Retina (tissue), 1 donor: ENCODE measurements around the gene DEFB124.

Source experiments
- DNase-seq: peaks from one replicate; pipeline ENCODE4 v3.0.0-alpha.2; 2016

Gene DEFB124

GRCh38 chr20:31415653-31416052 is 59.3 kb downstream of the DEFB124 start:
- no peak for DNase-seq
